Mucosa of stomach (tissue), 1 donor: ENCODE measurements around the gene UMPS.

ENCODE experiments used
- H3K27me3 ChIP-seq: one replicate; pipeline ENCODE4 v1.7.0; 2013; ENCODE audit warnings: mild to moderate bottlenecking, low read length; ENCODE audit not compliant: control insufficient read depth, insufficient read depth
- H3K36me3 ChIP-seq: one replicate; pipeline ENCODE4 v1.7.0; 2013; ENCODE audit warnings: low read length; ENCODE audit not compliant: control insufficient read depth, insufficient read depth
- H3K4me1 ChIP-seq: one replicate; pipeline ENCODE4 v1.7.0; 2013; ENCODE audit warnings: mild to moderate bottlenecking, low read length; ENCODE audit not compliant: control insufficient read depth, insufficient read depth
- H3K4me3 ChIP-seq: one replicate; pipeline ENCODE4 v1.7.0; 2013; ENCODE audit warnings: low read length
- H3K9ac ChIP-seq: one replicate; pipeline ENCODE4 v1.7.0; 2013; ENCODE audit warnings: mild to moderate bottlenecking, low read length, moderate library complexity
- H3K9me3 ChIP-seq: one replicate; pipeline ENCODE4 v1.7.0; 2013; ENCODE audit warnings: mild to moderate bottlenecking, low read length, moderate library complexity; ENCODE audit not compliant: control insufficient read depth
- donor health status: Pancreatic carcinoma.

The UMPS gene

GRCh38 chr3:124767691-124768090 lies 37.4 kb downstream of the UMPS start:
- no peak overlapping the region for H3K9ac ChIP-seq
- H3K4me1 ChIP-seq: peaks cover 9% of the 10 kb centered on the region
- no peak overlapping the region for H3K4me3 ChIP-seq
- H3K9me3 ChIP-seq: no peaks in the 10 kb centered on the region
- no peaks in the 10 kb centered on the region for H3K36me3 ChIP-seq
- no peaks in the 10 kb centered on the region for H3K27me3 ChIP-seq

GRCh38 chr3:124768812-124769211 lies 38.6 kb downstream of the UMPS start:
- Histone ChIP-seq H3K36me3 (no peaks in the 10 kb centered on the region), H3K4me1 (peaks cover 9% of the 10 kb centered on the region), H3K9ac (no peak overlapping the region), H3K4me3 (no peak overlapping the region), H3K9me3 (no peaks in the 10 kb centered on the region), H3K27me3 (no peaks in the 10 kb centered on the region)

GRCh38 chr3:124769462-124769861 lies 39.2 kb downstream of the UMPS start:
- H3K9ac ChIP-seq: no peak overlapping the region
- H3K9me3 ChIP-seq: no peaks in the 10 kb centered on the region
- H3K36me3 ChIP-seq: no peaks in the 10 kb centered on the region
- H3K27me3 ChIP-seq: no peaks in the 10 kb centered on the region
- no peak overlapping the region for H3K4me3 ChIP-seq
- H3K4me1 ChIP-seq: peaks cover 9% of the 10 kb centered on the region

GRCh38 chr3:124770336-124771082 lies 40.3 kb downstream of the UMPS start:
- no peak overlapping the region for H3K9ac ChIP-seq
- no peak overlapping the region for H3K4me3 ChIP-seq
- no peaks in the 10 kb centered on the region for H3K27me3 ChIP-seq
- peaks cover 9% of the 10 kb centered on the region for H3K4me1 ChIP-seq
- H3K9me3 ChIP-seq: no peaks in the 10 kb centered on the region
- H3K36me3 ChIP-seq: no peaks in the 10 kb centered on the region

GRCh38 chr3:124771083-124771445 lies 40.8 kb downstream of the UMPS start:
- Histone ChIP-seq H3K4me3 (no peak overlapping the region), H3K36me3 (no peaks in the 10 kb centered on the region), H3K27me3 (no peaks in the 10 kb centered on the region), H3K4me1 (peaks cover 9% of the 10 kb centered on the region), H3K9ac (no peak overlapping the region), H3K9me3 (no peaks in the 10 kb centered on the region)

GRCh38 chr3:124772081-124772831 lies 42.0 kb downstream of the UMPS start:
- no peaks in the 10 kb centered on the region for H3K27me3 ChIP-seq
- H3K4me1 ChIP-seq: peaks cover 9% of the 10 kb centered on the region
- no peak overlapping the region for H3K4me3 ChIP-seq
- no peak overlapping the region for H3K9ac ChIP-seq
- no peaks in the 10 kb centered on the region for H3K9me3 ChIP-seq
- H3K36me3 ChIP-seq: no peaks in the 10 kb centered on the region

GRCh38 chr3:124773351-124774326 lies 43.4 kb downstream of the UMPS start:
- Histone ChIP-seq H3K9ac (no peak overlapping the region), H3K9me3 (no peaks in the 10 kb centered on the region), H3K36me3 (no peaks in the 10 kb centered on the region), H3K4me1 (peaks cover 9% of the 10 kb centered on the region), H3K27me3 (no peaks in the 10 kb centered on the region), H3K4me3 (no peak overlapping the region)

GRCh38 chr3:124774327-124774718 lies 44.1 kb downstream of the UMPS start:
- Histone ChIP-seq H3K4me1 (peaks cover 9% of the 10 kb centered on the region), H3K4me3 (no peak overlapping the region), H3K27me3 (no peaks in the 10 kb centered on the region), H3K9ac (no peak overlapping the region), H3K9me3 (no peaks in the 10 kb centered on the region), H3K36me3 (no peaks in the 10 kb centered on the region)

- H3K27me3 ChIP-seq: no peaks in the 10 kb centered on the region
- no peaks in the 10 kb centered on the region for H3K9me3 ChIP-seq
- no peaks in the 10 kb centered on the region for H3K36me3 ChIP-seq
- no peak overlapping the region for H3K4me3 ChIP-seq
- no peak overlapping the region for H3K9ac ChIP-seq
- H3K4me1 ChIP-seq: peaks cover 13% of the 10 kb centered on the region
Observed at GRCh38 chr3:124774841-124775402, 44.7 kb downstream of the UMPS start.

- H3K4me1 ChIP-seq: peaks cover 20% of the 10 kb centered on the region
- no peaks in the 10 kb centered on the region for H3K27me3 ChIP-seq
- no peak overlapping the region for H3K4me3 ChIP-seq
- H3K9me3 ChIP-seq: no peaks in the 10 kb centered on the region
- H3K36me3 ChIP-seq: no peaks in the 10 kb centered on the region
- H3K9ac ChIP-seq: no peak overlapping the region
Observed at GRCh38 chr3:124775877-124776276, 45.6 kb downstream of the UMPS start.

- peaks cover 19% of the 10 kb centered on the region for H3K4me1 ChIP-seq
- H3K27me3 ChIP-seq: no peaks in the 10 kb centered on the region
- no peak overlapping the region for H3K9ac ChIP-seq
- no peak overlapping the region for H3K4me3 ChIP-seq
- H3K36me3 ChIP-seq: no peaks in the 10 kb centered on the region
- H3K9me3 ChIP-seq: no peaks in the 10 kb centered on the region
Observed at GRCh38 chr3:124776856-124777255, 46.6 kb downstream of the UMPS start.
